HG03520 (cell line): ENCODE data around the gene MYO16.

Experiments
- ATAC-seq: cut with Tn5 transposase; IDR thresholded peaks from one replicate; pipeline ENCODE4 v1.9.1; 2021; ENCODE audit warnings: mild to moderate bottlenecking, moderate library complexity; ENCODE audit not compliant: unreplicated experiment

Gene MYO16

GRCh38 chr13:108629181-108629752, at the start of gene MYO16:
TSS of gene MYO16 (plus strand) at chr13:108629611. CDS start at chr13:108629845, 234 bp downstream.
- no peak for ATAC-seq

- no peak for ATAC-seq
Observed at GRCh38 chr13:108586826-108587225, 42.6 kb upstream of the MYO16 start.

DNA sequence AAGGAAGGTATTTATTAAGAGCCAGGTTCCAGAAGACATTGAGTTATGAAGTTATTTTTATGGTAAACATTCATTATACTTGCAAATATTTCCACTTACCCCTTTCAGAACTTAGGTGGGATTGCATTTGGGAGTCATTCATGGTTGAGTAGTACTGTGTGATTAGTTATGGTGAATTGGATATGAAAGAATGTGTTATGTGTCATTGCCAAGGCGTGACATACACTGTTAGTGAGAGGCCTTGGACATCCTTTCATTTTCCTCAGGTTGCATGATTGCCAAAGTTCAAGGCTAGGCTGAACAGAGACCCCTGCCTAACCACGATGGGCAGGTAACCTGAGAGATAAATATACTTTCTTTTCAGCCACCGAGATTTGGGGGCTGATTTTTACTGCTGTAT, 40.9 kb upstream of the MYO16 start:
- ATAC-seq = no peak

GRCh38 chr13:108594153-108594552, 35.3 kb upstream of the MYO16 start:
- no peak for ATAC-seq

DNA sequence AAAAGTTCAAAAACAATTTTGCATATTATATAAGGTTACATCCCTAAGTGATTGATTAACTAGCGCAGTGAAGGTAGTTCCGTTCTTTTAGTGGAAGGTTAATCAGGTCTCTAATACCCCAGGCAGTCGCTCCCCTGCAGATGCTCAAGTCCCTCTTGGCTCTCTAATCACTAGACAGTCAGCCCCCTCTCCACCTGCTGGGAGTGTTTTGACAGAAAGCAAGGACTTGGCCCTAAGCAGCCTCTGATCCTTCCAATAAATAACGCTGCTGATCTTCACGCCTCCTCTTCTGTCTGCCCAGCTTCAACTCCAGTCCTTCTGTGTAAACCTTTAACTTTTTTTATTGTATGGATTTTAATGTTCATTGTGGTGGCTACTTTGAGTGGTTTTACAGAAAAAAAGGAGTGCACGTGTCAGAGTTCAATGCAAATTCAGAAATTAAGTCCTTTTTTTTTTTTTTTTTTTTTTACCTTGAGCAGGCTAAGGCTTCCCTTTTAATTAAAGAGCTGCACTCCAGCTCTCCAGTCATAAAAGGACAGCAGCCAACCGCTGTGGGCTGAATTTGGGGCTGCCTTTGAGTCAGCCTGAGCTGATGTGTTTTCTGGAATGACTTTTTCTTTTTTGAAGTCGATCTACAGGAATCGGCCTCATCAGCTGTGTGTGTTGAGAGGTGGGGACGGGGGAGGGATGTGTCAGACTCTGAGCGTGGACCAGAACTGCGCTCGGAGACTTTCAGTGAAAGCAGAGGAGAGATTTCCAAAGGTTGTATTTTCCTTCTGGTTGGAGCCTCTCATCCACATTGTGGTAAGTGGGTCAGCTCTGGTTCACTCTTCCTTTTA, 33.8 kb upstream of the MYO16 start:
- ATAC-seq = no peak

DNA sequence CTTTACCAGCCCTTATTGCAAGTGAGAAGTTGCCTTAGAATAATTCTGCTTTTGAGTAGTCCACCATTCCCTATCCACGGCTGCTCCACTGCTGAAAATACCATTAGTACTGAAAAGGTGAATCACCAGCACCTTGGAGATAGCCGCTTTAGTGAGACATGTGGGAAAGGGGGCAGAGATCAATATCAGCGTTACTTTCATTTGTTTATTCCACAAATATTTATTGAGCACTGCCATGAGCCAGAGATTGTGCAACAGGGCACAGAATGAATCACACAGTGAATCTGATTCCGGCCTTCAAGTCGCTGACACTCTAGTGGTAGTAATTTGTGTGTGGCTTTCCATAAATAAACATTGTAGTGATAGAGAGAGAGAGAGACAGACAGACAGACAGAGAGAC, 31.5 kb upstream of the MYO16 start:
- ATAC-seq = no peak

GRCh38 chr13:108606424-108606823, 23.0 kb upstream of the MYO16 start:
- no peak for ATAC-seq

DNA sequence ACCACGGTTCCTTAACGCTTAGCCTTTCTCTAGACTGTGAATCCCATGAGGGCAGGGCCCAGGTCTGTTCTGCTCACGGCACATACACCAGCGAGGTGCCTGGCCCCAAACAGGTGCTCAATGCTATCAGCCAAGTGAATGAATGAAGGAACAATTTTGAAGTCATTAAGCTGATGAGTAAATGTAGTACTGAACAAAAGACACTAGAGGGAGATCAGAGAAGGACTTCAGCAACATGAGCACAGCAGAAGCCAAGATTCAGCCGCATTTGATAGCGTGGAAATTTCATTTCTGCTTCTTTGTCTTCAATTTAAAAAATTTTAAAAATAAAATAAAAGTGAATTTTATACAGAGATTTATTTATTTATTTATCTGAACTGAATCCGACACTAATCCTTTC, 20.1 kb upstream of the MYO16 start:
- no peak for ATAC-seq

DNA sequence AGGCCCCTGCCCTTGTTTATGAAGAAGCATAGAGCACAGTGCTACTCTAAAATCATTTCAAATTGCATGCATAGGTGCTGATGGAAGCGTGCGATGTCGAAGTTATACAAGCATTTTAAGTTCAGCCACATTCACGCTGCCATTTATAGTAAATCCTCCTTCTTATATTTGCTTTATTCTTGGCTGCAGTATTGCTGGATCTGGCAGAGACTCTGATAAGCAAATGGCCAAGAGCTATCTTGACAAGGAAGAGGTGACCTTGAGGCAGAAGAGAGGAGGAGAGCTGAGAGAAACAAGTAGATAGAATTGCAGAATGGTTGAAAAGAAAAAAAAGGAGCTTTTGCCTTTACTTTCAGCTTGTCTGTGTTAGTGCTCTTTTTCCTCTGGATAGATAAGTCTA, 18.9 kb upstream of the MYO16 start:
- ATAC-seq = no peak

GRCh38 chr13:108615241-108615640, 14.2 kb upstream of the MYO16 start:
- no peak for ATAC-seq

DNA sequence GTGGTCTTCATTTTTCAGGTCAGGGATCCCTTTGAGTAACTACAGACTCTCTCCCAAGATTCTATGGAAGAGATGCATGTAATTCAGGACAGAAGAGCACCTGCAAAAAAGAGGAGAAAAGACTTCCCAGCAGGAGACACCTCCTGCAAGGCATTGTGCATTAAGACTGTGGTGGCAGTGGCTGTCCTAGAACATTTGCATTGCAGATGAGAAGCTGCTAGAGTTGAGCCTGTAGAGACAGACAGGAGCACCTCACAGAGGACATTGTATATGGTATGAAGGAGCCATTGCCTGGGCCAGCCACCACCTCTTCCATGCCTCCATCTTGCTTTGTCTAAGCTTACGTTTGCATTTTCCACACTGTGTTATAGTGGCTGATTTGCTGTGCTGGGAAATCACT, 11.2 kb upstream of the MYO16 start:
- no peak for ATAC-seq

GRCh38 chr13:108621462-108621861, 7.9 kb upstream of the MYO16 start:
- no peak for ATAC-seq

- no peak for ATAC-seq
Observed at GRCh38 chr13:108624108-108624507, 5.3 kb upstream of the MYO16 start.

DNA sequence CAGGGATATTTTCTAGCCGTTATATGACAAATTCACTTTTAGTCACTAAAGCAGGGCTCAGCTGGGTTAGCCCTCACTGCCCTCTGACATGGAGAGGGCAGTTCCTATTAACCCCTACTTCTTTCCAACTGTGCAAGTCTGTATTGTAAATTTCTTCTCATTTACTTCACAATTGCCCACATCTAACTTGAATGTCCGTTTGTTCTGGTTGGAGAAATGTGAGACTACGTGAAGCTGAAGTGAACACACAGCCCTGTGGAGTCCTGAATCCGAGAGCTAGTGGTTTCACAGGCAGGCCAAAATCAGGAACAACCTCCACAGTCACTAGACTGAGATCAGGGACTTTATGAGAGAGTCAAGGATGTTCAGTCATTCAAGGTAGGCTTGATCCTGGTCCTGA, 4.4 kb upstream of the MYO16 start:
- no peak for ATAC-seq

DNA sequence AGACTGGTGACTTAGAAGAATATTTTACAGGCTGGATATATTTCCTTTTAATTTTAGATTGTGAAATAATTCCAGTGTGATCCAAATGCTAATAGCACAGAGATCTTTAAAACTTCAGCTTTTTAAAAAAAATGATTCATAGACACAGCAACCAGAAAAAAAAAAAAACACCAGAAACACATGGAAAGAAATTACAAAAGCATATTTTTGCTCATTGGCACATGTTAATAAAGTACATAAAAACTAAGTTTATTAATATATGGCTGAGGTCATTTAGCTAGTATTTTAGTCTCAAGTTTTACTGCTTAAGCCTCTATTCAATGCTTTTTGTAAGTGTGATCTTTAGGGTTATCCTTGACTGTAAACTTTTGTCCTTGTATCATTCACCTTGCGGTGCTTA, 577 bp downstream of the MYO16 start:
- ATAC-seq = no peak

DNA sequence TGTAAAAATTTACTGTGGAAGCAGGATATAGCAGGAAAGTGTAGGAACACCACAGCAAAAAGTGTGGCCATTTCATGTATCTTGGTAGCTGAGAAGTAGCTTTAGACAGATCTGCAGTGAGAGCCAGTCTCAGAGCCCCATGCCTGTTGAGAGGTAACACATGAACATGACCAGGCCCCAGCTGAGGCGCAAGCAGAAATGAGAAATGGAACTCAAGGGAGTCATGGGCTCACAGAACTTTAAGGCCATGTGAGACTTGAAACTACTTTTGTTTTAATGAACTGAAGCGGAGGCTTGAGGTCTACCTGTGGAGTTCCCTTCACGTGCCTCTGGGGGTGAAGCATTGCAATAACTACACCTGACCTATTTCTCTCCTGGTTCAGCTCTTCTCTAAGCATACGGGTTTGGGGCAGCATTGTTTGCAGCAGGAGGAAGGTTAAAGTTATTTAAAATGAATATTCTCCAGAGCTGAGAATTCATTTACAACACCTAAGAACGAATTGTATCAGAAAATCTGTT, 3.3 kb downstream of the MYO16 start:
- no peak for ATAC-seq

GRCh38 chr13:108638901-108639300, 9.5 kb downstream of the MYO16 start:
- no peak for ATAC-seq

GRCh38 chr13:108643646-108644353, 14.4 kb downstream of the MYO16 start:
- no peak for ATAC-seq

DNA sequence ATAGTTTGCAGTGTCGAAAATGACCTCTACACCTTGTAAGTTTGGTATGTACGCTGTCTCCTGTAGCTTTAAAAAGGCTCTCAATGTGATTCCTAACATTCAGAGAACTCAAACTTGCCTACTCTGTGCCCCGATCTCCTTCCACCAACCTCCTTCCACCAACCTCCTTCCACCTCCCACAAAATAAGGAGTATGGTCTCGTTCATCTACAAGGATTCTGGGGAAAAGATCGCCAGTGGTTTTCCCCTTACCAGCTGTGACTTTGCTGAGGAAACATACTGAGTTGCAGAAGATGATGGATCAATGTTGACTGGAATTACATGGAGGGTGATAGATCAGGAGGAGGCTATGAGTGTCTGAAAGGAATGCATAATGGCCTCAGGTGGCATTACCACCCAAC, 16.0 kb downstream of the MYO16 start:
- no peak for ATAC-seq

DNA sequence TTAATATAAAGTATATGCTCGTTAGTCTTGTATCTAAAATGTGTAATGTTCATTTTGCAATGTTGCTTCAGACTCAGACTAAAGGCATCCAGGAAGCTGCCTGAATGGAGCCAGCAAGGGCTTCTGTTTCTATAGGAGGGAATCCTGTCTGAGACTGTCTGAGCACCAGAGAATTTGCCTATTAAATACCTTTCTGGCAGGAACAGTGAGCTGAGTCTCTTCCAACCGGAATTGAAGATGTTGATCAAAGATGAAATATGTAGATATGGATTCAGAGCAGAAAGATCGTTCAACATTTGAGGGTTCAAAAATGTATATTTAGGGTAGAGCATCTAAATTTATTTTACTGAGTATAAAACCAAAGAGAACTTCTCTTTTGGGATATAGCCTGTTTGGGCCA, 20.9 kb downstream of the MYO16 start:
- no peak for ATAC-seq

DNA sequence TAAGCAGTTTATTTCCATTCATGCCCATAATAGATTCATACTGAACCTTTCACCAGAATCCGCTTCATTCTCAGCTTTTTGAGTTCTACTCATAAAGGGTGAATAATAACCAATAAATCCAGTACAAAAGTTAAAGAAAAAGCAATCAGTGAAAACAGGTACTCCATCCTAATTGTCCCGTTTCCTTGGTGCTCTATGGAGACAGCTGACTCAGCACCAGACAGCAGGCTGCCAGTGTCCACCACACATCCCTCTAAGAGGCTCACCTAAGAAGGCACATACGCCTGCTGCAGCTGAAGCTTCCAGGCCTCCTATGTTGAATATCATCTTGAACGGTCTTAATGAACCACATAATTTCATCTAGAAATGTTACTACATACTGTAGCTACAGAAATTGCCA, 27.3 kb downstream of the MYO16 start:
- no peak for ATAC-seq

DNA sequence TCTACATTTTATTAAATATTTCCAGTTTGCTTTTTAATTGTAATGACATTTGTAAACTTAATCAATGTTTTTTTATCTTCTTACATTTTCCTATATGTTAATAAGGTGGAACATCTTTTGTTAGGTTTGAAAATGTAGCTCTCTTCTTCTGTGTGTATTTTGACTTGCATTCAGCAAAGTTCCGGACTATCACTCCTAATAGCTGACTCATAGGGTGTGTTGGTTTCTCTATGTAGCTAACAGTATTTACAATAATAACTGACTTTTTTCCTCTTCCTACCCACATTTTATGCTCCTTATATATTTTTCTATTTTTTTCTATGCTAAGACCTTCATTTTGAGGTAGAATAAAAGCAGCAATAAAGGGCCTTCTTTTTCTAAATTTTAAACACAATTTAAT, 28.1 kb downstream of the MYO16 start:
- no peak for ATAC-seq
